HEK293T (cell line): ENCODE data around the gene FGGY.

ENCODE experiments used
- CTCF ChIA-PET: fragments of 350-600 bp; formaldehyde crosslinking; extraction: SDS; loops from one replicate; lab custom pipeline; 2021; ENCODE audit warnings: antibody characterized with exemption, inconsistent platforms; lab: Yijun Ruan, JAX
- POLR2A ChIA-PET: fragments of 350-600 bp; formaldehyde crosslinking; extraction: SDS; loops from one replicate; lab custom pipeline; 2020; ENCODE audit warnings: antibody characterized with exemption, inconsistent platforms; lab: Yijun Ruan, JAX
- DNase-seq: peaks from one replicate; pipeline ENCODE4 v3.0.0; 2012; ENCODE audit warnings: mixed read lengths; ENCODE audit errors: extremely low spot score
- ARNT ChIP-seq: fragments of 450-650 bp; IDR thresholded peaks from 2 replicates; pipeline ENCODE4 v1.6.1; 2017; ENCODE audit warnings: mild to moderate bottlenecking
- BHLHE40 ChIP-seq: fragments of 450-650 bp; IDR thresholded peaks from 2 replicates; pipeline ENCODE4 v1.6.1; 2016; ENCODE audit warnings: mild to moderate bottlenecking, moderate library complexity, borderline replicate concordance
- CTBP1 ChIP-seq: fragments of 450-650 bp; IDR thresholded peaks from 2 replicates; pipeline ENCODE4 v1.6.1; 2016; ENCODE audit warnings: borderline replicate concordance
- ELF4 ChIP-seq: fragments of 450-650 bp; IDR thresholded peaks from 2 replicates; pipeline ENCODE4 v1.6.1; 2017; ENCODE audit warnings: antibody characterized with exemption
- FOXA1 ChIP-seq: fragments of 450-650 bp; IDR thresholded peaks from 2 replicates; pipeline ENCODE4 v1.6.1; 2016; ENCODE audit warnings: mild to moderate bottlenecking
- FOXK2 ChIP-seq: fragments of 450-650 bp; IDR thresholded peaks from 2 replicates; pipeline ENCODE4 v1.6.1; 2016; ENCODE audit warnings: mild to moderate bottlenecking
- FOXM1 ChIP-seq: fragments of 450-650 bp; IDR thresholded peaks from 2 replicates; pipeline ENCODE4 v1.6.1; 2017; ENCODE audit warnings: mild to moderate bottlenecking, borderline replicate concordance
- HDGF ChIP-seq: fragments of 450-650 bp; IDR thresholded peaks from 2 replicates; pipeline ENCODE4 v1.6.1; 2017; ENCODE audit warnings: antibody characterized with exemption, borderline replicate concordance
- L3MBTL2 ChIP-seq: fragments of 450-650 bp; conservative IDR thresholded peaks from 2 replicates; pipeline ENCODE4 v1.6.1; 2016; ENCODE audit warnings: mild to moderate bottlenecking
- LEF1 ChIP-seq: fragments of 450-650 bp; IDR thresholded peaks from 2 replicates; pipeline ENCODE4 v1.6.1; 2017; ENCODE audit warnings: mild to moderate bottlenecking, borderline replicate concordance
- NFRKB ChIP-seq: fragments of 450-650 bp; IDR thresholded peaks from 2 replicates; pipeline ENCODE4 v1.6.1; 2016; ENCODE audit warnings: mild to moderate bottlenecking, moderate library complexity
- PKNOX1 ChIP-seq: fragments of 450-650 bp; IDR thresholded peaks from 2 replicates; pipeline ENCODE4 v1.6.1; 2016
- SP1 ChIP-seq: fragments of 450-650 bp; IDR thresholded peaks from 2 replicates; pipeline ENCODE4 v1.6.1; 2017
- SUZ12 ChIP-seq: fragments of 450-650 bp; IDR thresholded peaks from 2 replicates; pipeline ENCODE4 v1.6.1; 2016; ENCODE audit warnings: mild to moderate bottlenecking
- TARDBP ChIP-seq: fragments of 450-650 bp; IDR thresholded peaks from 2 replicates; pipeline ENCODE4 v1.6.1; 2016
- ZNF384 ChIP-seq: fragments of 450-650 bp; IDR thresholded peaks from 2 replicates; pipeline ENCODE4 v1.6.1; 2016

The FGGY gene

DNA sequence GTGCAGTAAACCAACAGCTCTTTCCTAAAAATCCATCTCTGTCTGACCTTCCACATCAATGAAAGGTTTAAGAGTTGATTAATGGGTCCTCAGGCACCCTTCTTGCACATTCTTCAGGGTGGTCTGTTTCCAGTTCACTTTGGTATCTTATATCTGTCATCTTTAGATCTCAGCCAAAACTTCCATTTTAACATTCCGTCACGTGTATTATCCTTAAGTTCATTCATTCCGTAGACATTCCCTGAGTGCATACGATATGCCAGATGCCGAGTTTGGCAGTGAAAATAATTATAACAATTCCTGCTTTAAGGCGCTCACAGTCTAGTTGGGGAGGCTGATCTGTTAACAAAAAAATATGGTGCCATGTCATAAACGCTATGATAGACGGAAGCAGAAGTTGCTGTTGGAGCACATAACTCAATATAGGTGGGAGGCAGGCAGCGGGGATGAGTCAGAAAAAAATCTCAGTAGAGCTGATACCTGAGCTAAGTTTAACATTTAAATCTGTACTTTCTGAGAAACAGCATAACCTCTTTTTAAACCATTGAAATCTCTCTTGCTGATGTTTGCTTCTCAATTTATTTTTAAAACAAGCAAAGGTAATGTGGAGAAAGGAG lies 458.3 kb downstream of the FGGY start:
- ChIA-PET CTCF (interaction anchor here (0.7 kb wide), 1 partner anchor 739 kb away, joined by 3 read pairs; no protein-coding TSS in a partner anchor), POLR2A (no interaction called here)
- DNase-seq, result no peak
- TF ChIP-seq FOXA1, result no peak
- TF ChIP-seq PKNOX1, result no peak

DNA sequence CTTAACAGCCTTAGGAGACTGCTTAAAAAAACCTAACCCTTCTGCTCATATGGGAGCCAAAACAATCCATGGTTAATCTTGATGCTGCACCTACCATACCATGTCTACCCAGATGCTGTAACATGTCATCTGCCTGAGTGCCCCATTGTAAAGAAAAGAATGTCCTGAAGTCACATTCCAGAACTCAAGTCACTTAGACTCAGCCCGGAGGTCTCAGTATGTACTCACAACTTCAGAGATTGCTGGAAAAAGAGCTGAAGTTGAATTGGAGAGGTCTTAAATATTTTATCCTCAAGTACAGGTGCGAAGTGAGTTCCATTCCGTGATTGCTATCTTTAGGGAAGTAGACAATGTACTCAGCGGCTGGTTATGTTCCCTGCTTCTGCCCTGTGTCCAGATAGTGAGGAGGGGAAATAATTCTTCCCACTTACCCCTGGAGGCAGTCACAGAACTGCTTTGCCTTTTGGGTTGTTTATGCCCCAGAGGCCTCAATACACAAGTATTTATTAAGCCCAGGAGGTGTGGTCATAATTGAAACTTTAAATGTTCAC lies 460.4 kb downstream of the FGGY start:
- CTCF ChIA-PET, result no interaction called here

GRCh38 chr1:59759156-59759925 lies 462.4 kb downstream of the FGGY start:
- TF ChIP-seq TARDBP, result no peak
- peak; percentile 86 for TF ChIP-seq L3MBTL2
- no peak for TF ChIP-seq ZNF384
- TF ChIP-seq LEF1, result no peak
- peak; percentile 79 for TF ChIP-seq PKNOX1
- no peak for TF ChIP-seq SP1
- TF ChIP-seq FOXA1, result no peak
- TF ChIP-seq CTBP1, result no peak
- TF ChIP-seq SUZ12, result no peak
- TF ChIP-seq BHLHE40, result no peak
- no peak for TF ChIP-seq HDGF
- no peak for TF ChIP-seq NFRKB
- TF ChIP-seq ELF4, result no peak
- no peak for TF ChIP-seq ARNT
- peak; percentile 98 for DNase-seq
- POLR2A ChIA-PET, result no interaction called here
- CTCF ChIA-PET, result interaction anchor here (0.5 to 2.1 kb wide), 13 partner anchors 12 to 1107 kb away, joined by 3 to 11 read pairs (median 4); no protein-coding TSS in a partner anchor

More for the DNA sequence above, 460.4 kb downstream of the FGGY start:
- DNase-seq, result no peak
- TF ChIP-seq BHLHE40 (no peak), CTBP1 (no peak), FOXM1 (no peak), FOXK2 (no peak), TARDBP (no peak), HDGF (no peak)
- POLR2A ChIA-PET, result no interaction called here

GRCh38 chr1:59761443-59761842 lies 464.5 kb downstream of the FGGY start:
- POLR2A ChIA-PET, result interaction anchor here (0.6 to 1.5 kb wide), 2 partner anchors 977 to 1124 kb away, joined by 4 read pairs; partner anchors contain the start of gene JUN
- no peak for DNase-seq
- TF ChIP-seq NFRKB, result no peak
- no peak for TF ChIP-seq SUZ12
- CTCF ChIA-PET, result no interaction called here

DNA sequence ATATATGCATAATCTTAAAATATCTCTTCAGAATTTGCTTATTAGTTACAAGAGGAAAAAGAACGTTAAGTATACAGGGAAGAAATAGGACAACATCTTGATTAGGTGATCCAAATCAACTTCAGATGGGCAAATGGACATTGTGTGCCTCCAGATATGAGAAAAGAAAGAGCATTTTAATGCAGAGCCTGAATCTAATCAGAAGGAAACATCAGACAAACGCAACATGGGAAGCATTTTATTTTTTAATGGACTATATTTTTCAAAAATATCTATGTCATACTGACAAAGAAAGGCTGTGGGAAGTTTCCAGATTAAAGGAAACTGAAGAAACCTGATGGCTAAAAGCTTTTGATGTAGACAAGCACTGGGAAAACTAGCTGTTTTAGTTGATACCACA lies 466.5 kb downstream of the FGGY start:
- no peak for TF ChIP-seq FOXM1
- no peak for TF ChIP-seq BHLHE40
- no peak for TF ChIP-seq SP1
- TF ChIP-seq ELF4, result no peak
- TF ChIP-seq HDGF, result no peak
- POLR2A ChIA-PET, result no interaction called here

DNA sequence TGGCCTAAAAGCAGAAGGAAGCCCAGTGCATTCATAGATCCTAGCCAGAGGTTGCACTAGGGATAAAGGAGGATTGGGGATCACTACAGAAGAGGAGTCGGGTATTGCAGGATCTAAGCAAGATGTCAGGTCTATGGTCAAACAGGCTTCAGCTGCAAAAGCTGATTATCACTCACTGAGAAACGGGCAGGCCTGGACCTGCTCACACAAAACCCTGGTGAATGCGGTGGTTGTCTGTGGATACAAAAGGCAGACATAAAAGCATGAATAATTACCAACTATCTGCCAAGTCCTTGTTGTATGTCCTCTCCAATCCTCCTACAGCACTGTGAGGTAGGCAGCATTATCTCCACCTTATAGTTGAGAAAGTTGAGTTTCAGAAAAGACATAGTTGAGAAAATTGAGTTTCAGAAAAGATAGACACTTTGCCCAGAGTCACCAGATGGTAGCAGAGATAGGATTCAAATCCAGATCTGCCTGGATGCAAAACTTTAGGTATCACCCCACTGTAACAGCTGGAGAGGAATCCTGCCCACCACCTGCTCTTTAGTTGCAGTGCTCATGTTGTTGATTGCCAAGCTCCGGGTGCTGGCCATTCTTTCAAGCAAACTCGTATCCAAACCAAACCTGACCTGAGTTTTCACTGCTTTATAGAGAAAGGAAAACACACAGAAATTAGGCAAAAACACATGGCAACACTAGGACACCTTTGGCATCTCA lies 468.3 kb downstream of the FGGY start:
- TF ChIP-seq PKNOX1, result no peak
- TF ChIP-seq L3MBTL2, result no peak
- TF ChIP-seq TARDBP, result no peak
- no peak for TF ChIP-seq SP1
- TF ChIP-seq ARNT, result no peak
- no peak for TF ChIP-seq FOXK2
- no peak for TF ChIP-seq LEF1
- ChIA-PET POLR2A (interaction anchor here (1.6 kb wide), 1 partner anchor 49 kb away, joined by 3 read pairs; the partner anchor contains the start of gene HOOK1), CTCF (no interaction called here)
- DNase-seq, result no peak

More for the DNA sequence above, 466.5 kb downstream of the FGGY start:
- CTCF ChIA-PET, result no interaction called here
- DNase-seq, result no peak
